Measurements from ENCODE around the gene DRAP1. TPM values are rescaled to one million over a fixed set of nuclear protein-coding genes. Genes with fewer than 3 reads are reported as not detected.

Gene DRAP1
- total RNA-seq, 1 experiment from 2014 or later, result 105 TPM

DNA sequence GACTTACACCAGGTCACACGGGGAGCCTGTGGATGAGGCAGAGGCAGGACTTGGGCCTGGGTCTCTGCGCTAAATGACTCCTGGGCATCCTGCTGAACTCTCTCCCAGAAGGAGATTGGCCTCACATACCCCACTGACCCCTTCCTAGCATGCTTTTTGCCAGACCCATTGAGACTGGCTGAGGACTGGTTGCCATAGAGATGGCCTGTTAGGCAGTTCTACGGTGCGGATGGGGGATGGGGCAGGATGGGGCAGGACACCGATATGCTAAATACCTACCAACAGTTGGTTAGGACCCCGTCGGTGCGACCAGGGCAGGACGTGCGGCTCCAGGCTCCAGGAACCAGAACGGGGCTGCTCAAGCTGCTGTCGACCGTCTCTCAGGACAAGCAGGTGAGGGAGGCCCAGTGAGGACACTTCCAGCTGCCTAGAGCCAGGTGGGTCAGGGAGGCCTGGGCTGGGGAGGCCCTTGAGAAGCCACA is 26.2 kb downstream of the DRAP1 start, which contains the start of gene TSGA10IP:
Gene TSGA10IP, plus strand, starts transcription at position 51 of the 482 bp plus-strand sequence. Its CDS starts 196 bp downstream, at position 247.
- Histone ChIP-seq H2BK15ac (ENCODE audit: low read depth, low read length) (0 out of 2 replicates have a peak within 1 kb of the TSS, but pooled peaks have one; percentile 4), H3K14ac (ENCODE audit: insufficient read depth, low read length) (peak within 1 kb of the TSS; percentile 98), H2AK5ac (ENCODE audit: insufficient read length, low read length) (no peak within 1 kb of the TSS), H3K4me2 (ENCODE audit: insufficient read depth, insufficient read length, low read length) (peak within 1 kb of the TSS; percentile 64), H3K18ac (ENCODE audit: insufficient read length, low read depth, low read length) (peak within 1 kb of the TSS; percentile 97), H2BK120ac (ENCODE audit: low read depth, low read length, poor library complexity, severe bottlenecking) (peak within 1 kb of the TSS; percentile 1), H3K9me3 (ENCODE audit: control insufficient read depth, low read depth, low read length) (no peaks in the 10 kb centered on the region), H4K91ac (ENCODE audit: insufficient read length, low read depth, low read length) (peak within 1 kb of the TSS; percentile 93), H3K23me2 (ENCODE audit: insufficient read length, low read depth, low read length, poor library complexity, severe bottlenecking) (peaks cover 8% of the 10 kb centered on the region), H4K5ac (ENCODE audit: insufficient read length, low read depth, low read length) (peak within 1 kb of the TSS; percentile 63), H3K23ac (ENCODE audit: insufficient read length, low read depth, low read length) (no peak within 1 kb of the TSS), H3K27ac (ENCODE audit: insufficient read length, low read depth, low read length) (no peak within 1 kb of the TSS), H4K20me1 (ENCODE audit: control insufficient read depth, insufficient read depth, insufficient read length) (no peaks in the 10 kb centered on the region), H3K4ac (ENCODE audit: low read depth, low read length) (peak within 1 kb of the TSS; percentile 97), H3T11ph (ENCODE audit: low read length) (peak within 1 kb of the TSS; percentile 59), H3K79me1 (ENCODE audit: insufficient read depth, low read depth, low read length, poor library complexity, severe bottlenecking) (no peaks in the 10 kb centered on the region), H3K9ac (ENCODE audit: extremely low read depth, insufficient read length, low read length) (peak within 1 kb of the TSS; percentile 49), H2BK12ac (ENCODE audit: insufficient read length, low read depth, low read length) (peak within 1 kb of the TSS; percentile 85), H3K27me3 (ENCODE audit: insufficient read depth, low read length) (no peaks in the 10 kb centered on the region), H3K79me2 (ENCODE audit: insufficient read depth, low read length) (no peaks in the 10 kb centered on the region), H4K8ac (replicated peaks; ENCODE audit: insufficient read length, low read depth, low read length) (peak within 1 kb of the TSS; percentile 3), H2AFZ (ENCODE audit: low read length) (no peak within 1 kb of the TSS), H2BK5ac (ENCODE audit: insufficient read length, low read length) (no peak within 1 kb of the TSS), H2BK20ac (ENCODE audit: low read depth, low read length, poor library complexity, severe bottlenecking) (no peak within 1 kb of the TSS), H3K4me1 (ENCODE audit: insufficient read depth, low read length) (peaks cover 11% of the 10 kb centered on the region), H3K56ac (ENCODE audit: insufficient read length, low read depth, low read length) (no peak within 1 kb of the TSS)
- peak within 1 kb of the TSS; percentile 70 to 98 (median 95); a peak in 6 of 7 replicates for H3K27ac Mint-ChIP-seq
- peaks cover 0 to 18% (median 2%) of the 10 kb centered on the region in 3 experiments; a peak in 4 of 7 replicates for H3K36me3 Mint-ChIP-seq (ENCODE audit: insufficient read depth in 1 of 3, low read depth in 3 of 3)
- TF ChIP-seq, protein P1, sequence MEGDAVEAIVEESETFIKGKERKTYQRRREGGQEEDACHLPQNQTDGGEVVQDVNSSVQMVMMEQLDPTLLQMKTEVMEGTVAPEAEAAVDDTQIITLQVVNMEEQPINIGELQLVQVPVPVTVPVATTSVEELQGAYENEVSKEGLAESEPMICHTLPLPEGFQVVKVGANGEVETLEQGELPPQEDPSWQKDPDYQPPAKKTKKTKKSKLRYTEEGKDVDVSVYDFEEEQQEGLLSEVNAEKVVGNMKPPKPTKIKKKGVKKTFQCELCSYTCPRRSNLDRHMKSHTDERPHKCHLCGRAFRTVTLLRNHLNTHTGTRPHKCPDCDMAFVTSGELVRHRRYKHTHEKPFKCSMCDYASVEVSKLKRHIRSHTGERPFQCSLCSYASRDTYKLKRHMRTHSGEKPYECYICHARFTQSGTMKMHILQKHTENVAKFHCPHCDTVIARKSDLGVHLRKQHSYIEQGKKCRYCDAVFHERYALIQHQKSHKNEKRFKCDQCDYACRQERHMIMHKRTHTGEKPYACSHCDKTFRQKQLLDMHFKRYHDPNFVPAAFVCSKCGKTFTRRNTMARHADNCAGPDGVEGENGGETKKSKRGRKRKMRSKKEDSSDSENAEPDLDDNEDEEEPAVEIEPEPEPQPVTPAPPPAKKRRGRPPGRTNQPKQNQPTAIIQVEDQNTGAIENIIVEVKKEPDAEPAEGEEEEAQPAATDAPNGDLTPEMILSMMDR (conservative IDR thresholded peaks at IDR 0.05), result no peak
- H3K4me3 Mint-ChIP-seq, result peak within 1 kb of the TSS; percentile 46 to 75
- H3K27me3 Mint-ChIP-seq (ENCODE audit: low read depth), result peaks cover 18% of the 10 kb centered on the region
- H3K4me1 Mint-ChIP-seq, result peaks cover 31 to 44% of the 10 kb centered on the region in 2 experiments
- WGBS (ENCODE audit: extremely low coverage, insufficient read length, low lambda C conversion rate), result no CpG with 5 or more reads among the region's 13 CpGs
- H3K9me3 Mint-ChIP-seq, result no peaks in the 10 kb centered on the region; a peak in 1 of 5 replicates
- DNase-seq, result peak; percentile 89

All from H9 (cell line).